ENCODE results near the gene GSK3A. TPM values are rescaled to one million over a fixed set of nuclear protein-coding genes. Genes with fewer than 3 reads are reported as not detected.

Gene GSK3A
- total and polyA plus RNA-seq, 2 of the 4 experiments (the other 2 are of a cell fraction), result 8.1 to 43.3 TPM

DNA sequence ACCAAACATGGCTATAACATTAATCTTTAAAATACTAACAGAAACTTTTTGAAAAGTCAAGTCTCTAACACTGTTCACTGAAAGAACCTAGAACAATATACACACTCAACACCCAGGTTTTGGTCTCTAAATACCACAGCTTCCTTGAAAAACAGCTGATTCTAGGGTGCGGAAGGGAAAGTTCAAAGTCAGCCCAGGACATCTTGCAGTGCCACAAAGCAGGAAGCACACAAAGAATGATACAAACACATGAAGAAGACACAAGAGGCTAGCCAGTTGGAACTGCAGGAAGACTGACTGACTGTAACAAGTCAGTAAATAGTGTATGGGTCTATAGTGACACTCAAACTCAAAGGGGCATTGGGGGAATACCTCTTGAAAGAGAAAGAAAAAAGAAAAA lies 29.5 kb downstream of the GSK3A start:
- no peak for TF ChIP-seq BHLHE40 (IDR thresholded peaks at IDR 0.05; ENCODE audit: low read depth, low read length)
- TF ChIP-seq, protein P1, sequence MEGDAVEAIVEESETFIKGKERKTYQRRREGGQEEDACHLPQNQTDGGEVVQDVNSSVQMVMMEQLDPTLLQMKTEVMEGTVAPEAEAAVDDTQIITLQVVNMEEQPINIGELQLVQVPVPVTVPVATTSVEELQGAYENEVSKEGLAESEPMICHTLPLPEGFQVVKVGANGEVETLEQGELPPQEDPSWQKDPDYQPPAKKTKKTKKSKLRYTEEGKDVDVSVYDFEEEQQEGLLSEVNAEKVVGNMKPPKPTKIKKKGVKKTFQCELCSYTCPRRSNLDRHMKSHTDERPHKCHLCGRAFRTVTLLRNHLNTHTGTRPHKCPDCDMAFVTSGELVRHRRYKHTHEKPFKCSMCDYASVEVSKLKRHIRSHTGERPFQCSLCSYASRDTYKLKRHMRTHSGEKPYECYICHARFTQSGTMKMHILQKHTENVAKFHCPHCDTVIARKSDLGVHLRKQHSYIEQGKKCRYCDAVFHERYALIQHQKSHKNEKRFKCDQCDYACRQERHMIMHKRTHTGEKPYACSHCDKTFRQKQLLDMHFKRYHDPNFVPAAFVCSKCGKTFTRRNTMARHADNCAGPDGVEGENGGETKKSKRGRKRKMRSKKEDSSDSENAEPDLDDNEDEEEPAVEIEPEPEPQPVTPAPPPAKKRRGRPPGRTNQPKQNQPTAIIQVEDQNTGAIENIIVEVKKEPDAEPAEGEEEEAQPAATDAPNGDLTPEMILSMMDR (conservative IDR thresholded peaks at IDR 0.05; ENCODE audit: low read depth, low read length), result no peak
- H3K4me2 ChIP-seq (ENCODE audit: low read depth, low read length), result no peak overlapping the region
- intact Hi-C loops (cut with micrococcal nuclease) (no loop called here), in situ Hi-C loops (cut with MboI; ENCODE audit: low sequenced_read_pairs) (no loop called here), dilution Hi-C loops (cut with HindIII; ENCODE audit: low sequenced_read_pairs, unreplicated experiment) (no loop called here)
- H3K4me3 ChIP-seq (ENCODE audit: insufficient read depth, low read depth, low read length), result no peak overlapping the region
- H3K4me1 ChIP-seq (ENCODE audit: control insufficient read depth, insufficient read depth, low read length), result peaks cover 7% of the 10 kb centered on the region
- no CpG with 5 or more reads among the region's 1 CpG for WGBS, 2 experiments (ENCODE audit: extremely low coverage in 2 of 2, insufficient read length in 1 of 2)
- H3K79me1 ChIP-seq (ENCODE audit: low read depth in 1 of 2, low read length in 2 of 2), result peaks cover 32 to 80% of the 10 kb centered on the region in 2 experiments
- DNase-seq (no peak), ATAC-seq (ENCODE audit: low read depth) (no peak)
- H3K9me3 ChIP-seq (ENCODE audit: control insufficient read depth, insufficient read depth, low read length), result no peaks in the 10 kb centered on the region
- H3K36me3 ChIP-seq (ENCODE audit: control insufficient read depth, insufficient read depth, low read length), result peaks cover 20% of the 10 kb centered on the region
- H4K91ac ChIP-seq (ENCODE audit: insufficient read depth, low read depth, low read length), result no peak overlapping the region
- H3K27ac ChIP-seq (ENCODE audit: insufficient read depth, low read length), result no peak overlapping the region
- H4K20me1 ChIP-seq (ENCODE audit: insufficient read depth, low read length), result peaks cover 5% of the 10 kb centered on the region; the same call in 1 of the 2 replicates
- no peak overlapping the region for H2BK20ac ChIP-seq (ENCODE audit: low read depth, low read length)
- no TSS peak for BruUV-seq (replicated peaks)
- CTCF ChIA-PET, result no interaction called here
- no peak overlapping the region for H4K8ac ChIP-seq (ENCODE audit: low read depth in 2 of 2, low read length in 2 of 2)
- no peak overlapping the region for H2BK5ac ChIP-seq (ENCODE audit: low read depth, low read length, poor library complexity, severe bottlenecking)
- no peak overlapping the region for H2AK9ac ChIP-seq (replicated peaks; ENCODE audit: low read depth, low read length, poor library complexity)
- H4K5ac ChIP-seq (ENCODE audit: low read depth, low read length), result no peak overlapping the region
- POLR2A ChIA-PET (ENCODE audit: unreplicated experiment), result no interaction called here
- H3K9ac ChIP-seq (ENCODE audit: low read depth, low read length), result no peak overlapping the region
- H2BK15ac ChIP-seq (ENCODE audit: low read depth, low read length), result no peak overlapping the region; the same call in 2 of the 3 replicates
- H3K18ac ChIP-seq (ENCODE audit: low read depth, low read length), result no peak overlapping the region
- no peak overlapping the region for H3K4ac ChIP-seq (ENCODE audit: low read depth, low read length)
- no peak overlapping the region for H2AK5ac ChIP-seq (ENCODE audit: low read depth, low read length)
- peaks cover 7% of the 10 kb centered on the region; the same call in 1 of the 2 replicates for H3K9me1 ChIP-seq (ENCODE audit: insufficient read depth, low read length)
- H3K56ac ChIP-seq (ENCODE audit: extremely low read depth, insufficient read depth, low read length), result no peak overlapping the region
- H2BK120ac ChIP-seq (ENCODE audit: low read depth, low read length), result no peak overlapping the region
- H3K23ac ChIP-seq (ENCODE audit: low read depth, low read length), result no peak overlapping the region
- no peaks in the 10 kb centered on the region for H3K27me3 ChIP-seq (ENCODE audit: control insufficient read depth, insufficient read depth, low read length)
- no peak overlapping the region for H3K14ac ChIP-seq (replicated peaks; ENCODE audit: low read depth, low read length)
- H2AFZ ChIP-seq (replicated peaks; ENCODE audit: low read length, poor library complexity), result no peak overlapping the region

All from IMR-90 (cell line).